Small intestine (tissue), 7 donors: ENCODE measurements around the gene OAT. TPM values are rescaled to one million over a fixed set of nuclear protein-coding genes. Genes with fewer than 3 reads are reported as not detected.
"Not testable (repeated sequence)": the region's sequence is repeated elsewhere in the genome, so short reads cannot be mapped to it uniquely, and the experiment has no call there.

Experiments
- DNase-seq, 2 donors: peaks; one replicate each; pipeline versions ENCODE4 v3.0.0 to v3.0.0-alpha.2; 2013
- FAIRE-seq: peaks from 2 replicates; lab custom pipeline; 2012; peaks lifted over from hg19 to GRCh38; lab: Jason Lieb, UNC
- H3K27ac ChIP-seq, 3 donors: one replicate each; pipeline ENCODE4 v1.5.1; 2013; ENCODE audit warnings: low read length in 2 of 3, mild to moderate bottlenecking in 2 of 3, control low read depth in 1 of 3, inconsistent platforms in 1 of 3, low read depth in 1 of 3, moderate library complexity in 1 of 3
- H3K27me3 ChIP-seq, 3 donors: one replicate each; pipeline ENCODE4 v1.6.1; 2013; ENCODE audit warnings: low read length in 3 of 3, inconsistent platforms in 1 of 3; ENCODE audit not compliant: control insufficient read depth in 3 of 3, insufficient read depth in 3 of 3
- H3K36me3 ChIP-seq, 3 donors: one replicate each; pipeline ENCODE4 v1.6.1; 2013; ENCODE audit warnings: low read length in 3 of 3, inconsistent platforms in 1 of 3, low read depth in 1 of 3, mild to moderate bottlenecking in 1 of 3, moderate library complexity in 1 of 3; ENCODE audit not compliant: control insufficient read depth in 3 of 3, insufficient read depth in 2 of 3
- H3K4me1 ChIP-seq, 3 donors: one replicate each; pipeline ENCODE4 v1.6.1; 2013; ENCODE audit warnings: low read length in 2 of 3, inconsistent platforms in 1 of 3, low read depth in 1 of 3, mild to moderate bottlenecking in 1 of 3, moderate library complexity in 1 of 3; ENCODE audit not compliant: control insufficient read depth in 3 of 3, insufficient read depth in 2 of 3
- H3K4me3 ChIP-seq, 3 donors: one replicate each; pipeline ENCODE4 v1.5.1; 2013; ENCODE audit warnings: low read length in 3 of 3, control low read depth in 1 of 3, inconsistent platforms in 1 of 3, low read depth in 1 of 3, mild to moderate bottlenecking in 1 of 3, moderate library complexity in 1 of 3
- H3K9me3 ChIP-seq, 2 donors: one replicate each; pipeline ENCODE4 v1.6.1; 2013; ENCODE audit warnings: low read depth in 1 of 2, low read length in 1 of 2; ENCODE audit not compliant: control insufficient read depth in 2 of 2, insufficient read depth in 1 of 2
- WGBS, 3 donors: extraction: QIAGEN DNeasy Blood & Tissue Kit; methylation state at CpG; one replicate each; pipeline ENCODE4 v1.1.7; 2013; 5-methylcytosine and 5-hydroxymethylcytosine counted together
- polyA plus RNA-seq, 4 donors: library from polyadenylated mRNA; stranded (reverse) in 3 of 4; unstranded in 1 of 4; fragments of 200-250 nt in 3 of 4; fragments of 120-200 nt in 1 of 4; gene quantifications; one replicate each; pipeline versions ENCODE4 v1.2.1 to v1.2.3, GENCODE V29; 2013
- donor health status: healthy with polysubstance abuse.
- donor health status: control.
- donor health status: control.
- donor health status: Bipolar disorder and iron deficiency.
- donor health status: healthy.

Gene OAT
- polyA plus RNA-seq, 4 donors = 247 to 2,019 (median 1,023) TPM

GRCh38 chr10:124377101-124377500, 41.6 kb downstream of the OAT start:
- H3K4me3 ChIP-seq = no peak overlapping the region
- no peaks in the 10 kb centered on the region for H3K9me3 ChIP-seq
- H3K36me3 ChIP-seq = no peaks in the 10 kb centered on the region
- DNase-seq = no peak
- whole genome bisulfite sequencing, 3 donors = 77 to 91% (median 84%) methylated on average over 8 of the region's 8 CpGs
- no peaks in the 10 kb centered on the region for H3K4me1 ChIP-seq
- FAIRE-seq = no peak
- H3K27me3 ChIP-seq = peaks cover 0 to 23% (median 4%) of the 10 kb centered on the region in 3 donors
- H3K27ac ChIP-seq = no peak overlapping the region

GRCh38 chr10:124376411-124376810, 42.3 kb downstream of the OAT start:
- H3K27me3 ChIP-seq = peaks cover 0 to 19% (median 4%) of the 10 kb centered on the region in 3 donors

DNA sequence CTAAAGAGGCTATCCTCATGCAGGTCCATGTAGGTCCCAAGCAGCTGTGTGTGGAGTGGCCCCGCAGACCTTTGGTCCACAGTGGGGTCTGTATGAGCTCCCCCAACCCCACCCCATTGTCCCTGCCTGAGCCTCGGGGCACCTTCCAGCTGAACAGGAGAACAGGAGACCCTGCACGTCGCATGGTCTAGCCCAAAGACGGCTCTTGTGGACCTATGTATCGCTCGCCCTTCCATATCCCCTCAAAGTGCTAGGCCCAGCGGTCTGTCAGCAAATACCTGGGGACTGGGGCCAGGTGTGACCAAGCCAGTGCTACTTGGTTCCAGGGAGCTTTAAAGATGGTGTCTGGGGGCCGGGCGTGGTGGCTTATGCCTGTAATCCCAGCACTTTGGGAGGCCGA, 43.0 kb downstream of the OAT start:
- 87 to 92% (median 89%) methylated on average over 11 of the region's 11 CpGs for WGBS, 3 donors
- no peak overlapping the region for H3K27ac ChIP-seq
- H3K36me3 ChIP-seq = no peaks in the 10 kb centered on the region
- no peak for DNase-seq
- no peak overlapping the region for H3K4me3 ChIP-seq
- H3K4me1 ChIP-seq = no peaks in the 10 kb centered on the region
- FAIRE-seq = no peak
- H3K27me3 ChIP-seq = peaks cover 0 to 12% (median 4%) of the 10 kb centered on the region in 3 donors
- no peaks in the 10 kb centered on the region for H3K9me3 ChIP-seq

More at GRCh38 chr10:124376411-124376810, 42.3 kb downstream of the OAT start:
- DNase-seq (no peak), FAIRE-seq (no peak)
- Histone ChIP-seq H3K4me1 (no peaks in the 10 kb centered on the region), H3K4me3 (no peak overlapping the region), H3K27ac (no peak overlapping the region), H3K9me3 (no peaks in the 10 kb centered on the region), H3K36me3 (no peaks in the 10 kb centered on the region)
- 84 to 92% (median 85%) methylated on average over 9 of the region's 9 CpGs for WGBS, 3 donors

- no peaks in the 10 kb centered on the region for H3K36me3 ChIP-seq
- FAIRE-seq (no peak), DNase-seq (no peak)
- H3K4me3 ChIP-seq = no peak overlapping the region
- no peaks in the 10 kb centered on the region for H3K9me3 ChIP-seq
- H3K4me1 ChIP-seq = no peaks in the 10 kb centered on the region
- H3K27ac ChIP-seq = no peak overlapping the region
- 89 to 94% (median 93%) methylated on average over 5 of the region's 5 CpGs for WGBS, 3 donors
- H3K27me3 ChIP-seq = peaks cover 0 to 8% (median 3%) of the 10 kb centered on the region in 3 donors
Measured at GRCh38 chr10:124375353-124375614, 43.4 kb downstream of the OAT start.

GRCh38 chr10:124374535-124375352, 44.0 kb downstream of the OAT start:
- H3K27me3 ChIP-seq = peaks cover 0 to 5% (median 0%) of the 10 kb centered on the region in 3 donors
- H3K36me3 ChIP-seq = no peaks in the 10 kb centered on the region
- no peaks in the 10 kb centered on the region for H3K9me3 ChIP-seq
- no peak overlapping the region for H3K27ac ChIP-seq
- FAIRE-seq (no peak), DNase-seq (no peak)
- WGBS, 3 donors = 76 to 84% (median 82%) methylated on average over 14 of the region's 14 CpGs
- H3K4me1 ChIP-seq = no peaks in the 10 kb centered on the region
- no peak overlapping the region for H3K4me3 ChIP-seq

- Histone ChIP-seq H3K36me3 (no peaks in the 10 kb centered on the region), H3K27ac (no peak overlapping the region), H3K4me3 (no peak overlapping the region), H3K4me1 (no peaks in the 10 kb centered on the region), H3K27me3 (no peaks in the 10 kb centered on the region), H3K9me3 (no peaks in the 10 kb centered on the region)
- FAIRE-seq (no peak), DNase-seq (no peak)
- WGBS, 3 donors = 65 to 78% (median 72%) methylated on average over 4 of the region's 4 CpGs
Measured at GRCh38 chr10:124372899-124373298, 45.8 kb downstream of the OAT start.

GRCh38 chr10:124370426-124370825, 48.3 kb downstream of the OAT start:
- no peaks in the 10 kb centered on the region for H3K27me3 ChIP-seq
- no peaks in the 10 kb centered on the region for H3K36me3 ChIP-seq
- H3K27ac ChIP-seq = no peak overlapping the region
- DNase-seq (no peak), FAIRE-seq (no peak)
- H3K4me1 ChIP-seq = no peaks in the 10 kb centered on the region
- H3K4me3 ChIP-seq = no peak overlapping the region
- 70 to 75% (median 71%) methylated on average over 7 of the region's 7 CpGs for WGBS, 3 donors
- H3K9me3 ChIP-seq = no peaks in the 10 kb centered on the region

- FAIRE-seq = no peak
- Histone ChIP-seq H3K27ac (no peak overlapping the region), H3K36me3 (no peaks in the 10 kb centered on the region), H3K9me3 (no peaks in the 10 kb centered on the region), H3K4me3 (no peak overlapping the region), H3K4me1 (no peaks in the 10 kb centered on the region), H3K27me3 (no peaks in the 10 kb centered on the region)
- 23 to 45% (median 35%) methylated on average over 4 of the region's 4 CpGs for WGBS, 3 donors
- peak; percentile 43 to 55 for DNase-seq
Measured at GRCh38 chr10:124369986-124370385, 48.7 kb downstream of the OAT start.

DNA sequence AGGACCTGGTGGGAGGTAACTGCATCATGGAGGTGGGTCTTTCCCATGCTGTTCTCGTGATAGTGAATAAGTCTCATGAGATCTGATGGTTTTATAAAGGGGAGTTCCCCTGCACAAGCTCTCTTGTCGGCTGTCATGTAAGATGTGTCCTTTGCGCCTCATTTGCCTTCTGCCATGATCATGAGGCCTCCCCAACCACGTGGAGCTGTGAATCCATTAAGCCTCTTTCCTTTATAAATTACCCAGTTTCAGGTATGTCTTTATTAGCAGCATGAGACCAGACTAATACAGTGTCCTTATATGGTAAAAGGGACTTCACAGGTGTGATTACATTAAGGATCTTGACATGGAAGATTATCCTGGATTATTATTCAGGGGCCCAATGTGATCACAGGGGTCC, 49.2 kb downstream of the OAT start:
- 50 to 69% (median 58%) methylated on average over 4 of the region's 4 CpGs for WGBS, 3 donors
- not testable (repeated sequence) for H3K4me1 ChIP-seq, H3K27ac ChIP-seq, H3K27me3 ChIP-seq, H3K4me3 ChIP-seq, H3K36me3 ChIP-seq, H3K9me3 ChIP-seq, DNase-seq, FAIRE-seq
